Smooth muscle cell (in vitro differentiated cells): ENCODE results near the gene PTPRF. TPM values are rescaled to one million over a fixed set of nuclear protein-coding genes. Genes with fewer than 3 reads are reported as not detected.

Source experiments
- DNase-seq: peaks from one replicate; lab custom pipeline; 2025; ENCODE audit not compliant: unreplicated experiment; lab: John Stamatoyannopoulos, UW
- H2AFZ ChIP-seq: fragments of 200-600 bp; sonication (generic); 2 replicates; pipeline ENCODE4 v1.6.0; 2016; ENCODE audit warnings: antibody characterized with exemption, low read depth, mild to moderate bottlenecking
- H3F3A ChIP-seq: fragments of 200-600 bp; sonication (generic); 2 replicates; pipeline ENCODE4 v1.6.0; 2017; ENCODE audit warnings: antibody characterized with exemption, low read depth
- H3K27ac ChIP-seq: fragments of 200-600 bp; sonication (generic); 2 replicates; pipeline ENCODE4 v1.5.1; 2016; ENCODE audit warnings: low read depth, mild to moderate bottlenecking
- H3K27me3 ChIP-seq: fragments of 200-600 bp; sonication (generic); 2 replicates; pipeline ENCODE4 v1.6.1; 2016; ENCODE audit warnings: low read depth, mild to moderate bottlenecking
- H3K36me3 ChIP-seq: fragments of 200-600 bp; sonication (generic); 2 replicates; pipeline ENCODE4 v1.5.1; 2016; ENCODE audit warnings: low read depth
- H3K4me1 ChIP-seq: fragments of 200-600 bp; sonication (generic); 2 replicates; pipeline ENCODE4 v1.5.1; 2016; ENCODE audit warnings: low read depth
- H3K4me2 ChIP-seq: fragments of 200-600 bp; sonication (generic); 2 replicates; pipeline ENCODE4 v1.6.0; 2016; ENCODE audit warnings: mild to moderate bottlenecking
- H3K4me3 ChIP-seq: fragments of 200-600 bp; sonication (generic); 2 replicates; pipeline ENCODE4 v1.5.1; 2016; ENCODE audit warnings: mild to moderate bottlenecking
- H3K79me2 ChIP-seq: fragments of 200-600 bp; sonication (generic); 2 replicates; pipeline ENCODE4 v1.6.0; 2016; ENCODE audit warnings: low read depth, mild to moderate bottlenecking
- H3K9ac ChIP-seq: fragments of 200-600 bp; sonication (generic); 2 replicates; pipeline ENCODE4 v1.6.0; 2016; ENCODE audit warnings: low read depth
- H3K9me3 ChIP-seq: fragments of 200-600 bp; sonication (generic); replicated peaks from 2 replicates; pipeline ENCODE4 v1.5.1; 2016; ENCODE audit warnings: low read depth
- H4K20me1 ChIP-seq: fragments of 200-600 bp; sonication (generic); 2 replicates; pipeline ENCODE4 v1.6.0; 2016; ENCODE audit warnings: low read depth
- CTCF ChIP-seq: fragments of 200-600 bp; sonication (generic); IDR thresholded peaks from 2 replicates; pipeline ENCODE4 v1.5.1; 2017; ENCODE audit warnings: borderline replicate concordance, mild to moderate bottlenecking, antibody characterized with exemption; ENCODE audit not compliant: insufficient read depth, poor library complexity, severe bottlenecking
- WGBS: methylation state at CpG from one replicate; pipeline ENCODE4 v1.1.7; 2016; ENCODE audit warnings: low lambda C conversion rate; 5-methylcytosine and 5-hydroxymethylcytosine counted together
- polyA plus RNA-seq: library from polyadenylated mRNA; unstranded; fragments of >200 nt; fragmentation: Nextera tagmentation; extraction: Ambion mirVana; gene quantifications from 2 replicates; pipeline ENCODE4 v1.2.1, GENCODE V29; 2016
- total RNA-seq: library from RNA; depleted of rRNA; stranded (reverse); fragments of >200 nt; gene quantifications from 2 replicates; pipeline ENCODE4 v1.2.3, GENCODE V29; 2014

Gene PTPRF
- total and polyA plus RNA-seq, 2 experiments from 2014 or later: 39.9 to 71.0 TPM

GRCh38 chr1:43511394-43511793, 19.3 kb upstream of the PTPRF start:
- H3K4me1 ChIP-seq: no peaks in the 10 kb centered on the region
- DNase-seq: no peak
- no peak overlapping the region for H3K4me3 ChIP-seq
- no peaks in the 10 kb centered on the region for H3K9me3 ChIP-seq
- TF ChIP-seq CTCF: no peak
- H3K4me2 ChIP-seq: no peak overlapping the region
- H3K27me3 ChIP-seq: no peaks in the 10 kb centered on the region
- H3K79me2 ChIP-seq: no peaks in the 10 kb centered on the region
- H4K20me1 ChIP-seq: no peaks in the 10 kb centered on the region
- no peak overlapping the region for H3K9ac ChIP-seq
- no peaks in the 10 kb centered on the region for H3F3A ChIP-seq
- WGBS: 83% methylated on average over 1 of the region's 1 CpG
- H3K27ac ChIP-seq: no peak overlapping the region
- no peak overlapping the region for H2AFZ ChIP-seq
- H3K36me3 ChIP-seq: no peaks in the 10 kb centered on the region

GRCh38 chr1:43512133-43512532, 18.6 kb upstream of the PTPRF start:
- no peaks in the 10 kb centered on the region for H4K20me1 ChIP-seq
- no peak overlapping the region for H3K9ac ChIP-seq
- no peaks in the 10 kb centered on the region for H3K27me3 ChIP-seq
- no peak overlapping the region for H3K4me3 ChIP-seq
- no peak for TF ChIP-seq CTCF
- H3K27ac ChIP-seq: no peak overlapping the region
- H3F3A ChIP-seq: no peaks in the 10 kb centered on the region
- no peaks in the 10 kb centered on the region for H3K36me3 ChIP-seq
- H2AFZ ChIP-seq: no peak overlapping the region
- no peaks in the 10 kb centered on the region for H3K4me1 ChIP-seq
- no peak overlapping the region for H3K4me2 ChIP-seq
- H3K79me2 ChIP-seq: no peaks in the 10 kb centered on the region
- WGBS: 94% methylated on average over 2 of the region's 2 CpGs
- DNase-seq: no peak
- H3K9me3 ChIP-seq: no peaks in the 10 kb centered on the region

GRCh38 chr1:43512681-43513080, 18.0 kb upstream of the PTPRF start:
- Histone ChIP-seq H3K4me2 (no peak overlapping the region), H3K79me2 (no peaks in the 10 kb centered on the region), H4K20me1 (no peaks in the 10 kb centered on the region), H3K4me3 (no peak overlapping the region), H3K27ac (no peak overlapping the region), H3K36me3 (no peaks in the 10 kb centered on the region), H3K9ac (no peak overlapping the region), H3K9me3 (no peaks in the 10 kb centered on the region), H2AFZ (no peak overlapping the region), H3K4me1 (no peaks in the 10 kb centered on the region), H3F3A (no peaks in the 10 kb centered on the region), H3K27me3 (no peaks in the 10 kb centered on the region)
- DNase-seq: no peak
- no peak for TF ChIP-seq CTCF
- WGBS: 86% methylated on average over 6 of the region's 6 CpGs

GRCh38 chr1:43513471-43514173, 17.1 kb upstream of the PTPRF start:
- TF ChIP-seq CTCF: no peak
- no peak overlapping the region for H2AFZ ChIP-seq
- H3K79me2 ChIP-seq: no peaks in the 10 kb centered on the region
- H3K27ac ChIP-seq: no peak overlapping the region
- H3K4me2 ChIP-seq: no peak overlapping the region
- H3F3A ChIP-seq: no peaks in the 10 kb centered on the region
- 79% methylated on average over 5 of the region's 5 CpGs for WGBS
- no peak overlapping the region for H3K4me3 ChIP-seq
- no peak for DNase-seq
- H4K20me1 ChIP-seq: no peaks in the 10 kb centered on the region
- no peaks in the 10 kb centered on the region for H3K9me3 ChIP-seq
- no peaks in the 10 kb centered on the region for H3K27me3 ChIP-seq
- H3K4me1 ChIP-seq: no peaks in the 10 kb centered on the region
- no peaks in the 10 kb centered on the region for H3K36me3 ChIP-seq
- no peak overlapping the region for H3K9ac ChIP-seq
